Measurements from ENCODE around the gene ENDOD1. TPM values are rescaled to one million over a fixed set of nuclear protein-coding genes. Genes with fewer than 3 reads are reported as not detected.

ENDOD1 gene
- total RNA-seq, 4 donors from 2014 or later, result 22.8 to 33.7 (median 26.3) TPM

DNA sequence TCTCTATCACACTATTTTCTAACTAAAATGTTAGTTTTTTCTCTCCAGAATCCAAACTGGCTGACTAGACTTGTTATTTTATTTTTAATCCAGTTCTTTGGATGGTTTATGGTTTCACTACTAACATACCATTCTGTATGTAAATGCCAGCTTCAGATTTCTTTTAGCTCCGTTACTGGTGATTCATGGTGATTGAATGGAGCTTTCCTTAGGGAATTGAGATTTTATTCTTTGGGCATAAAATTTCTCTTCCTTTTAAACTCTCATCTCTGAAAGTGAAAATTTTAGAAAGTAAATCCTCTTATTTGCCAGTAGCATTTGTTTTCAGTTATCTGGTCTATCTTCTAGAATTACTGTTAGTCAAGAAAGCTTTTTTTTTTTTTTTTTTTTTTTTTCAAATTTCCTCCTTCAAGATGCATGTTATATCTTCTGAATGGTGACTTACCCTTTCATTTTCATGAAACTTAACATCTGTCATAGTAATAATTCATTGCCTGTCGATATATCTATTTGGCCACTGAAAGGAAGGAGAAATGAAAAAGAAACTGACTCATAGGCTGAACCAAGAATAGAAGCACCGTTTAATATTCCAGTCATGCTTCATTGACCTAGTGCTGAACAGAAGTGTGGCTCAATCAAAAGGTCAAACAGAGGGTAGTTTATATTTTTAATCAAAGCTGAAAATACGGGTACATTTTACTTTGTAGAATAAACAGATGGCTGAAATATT, 6.4 kb downstream of the ENDOD1 start:
- TF ChIP-seq, protein P1, sequence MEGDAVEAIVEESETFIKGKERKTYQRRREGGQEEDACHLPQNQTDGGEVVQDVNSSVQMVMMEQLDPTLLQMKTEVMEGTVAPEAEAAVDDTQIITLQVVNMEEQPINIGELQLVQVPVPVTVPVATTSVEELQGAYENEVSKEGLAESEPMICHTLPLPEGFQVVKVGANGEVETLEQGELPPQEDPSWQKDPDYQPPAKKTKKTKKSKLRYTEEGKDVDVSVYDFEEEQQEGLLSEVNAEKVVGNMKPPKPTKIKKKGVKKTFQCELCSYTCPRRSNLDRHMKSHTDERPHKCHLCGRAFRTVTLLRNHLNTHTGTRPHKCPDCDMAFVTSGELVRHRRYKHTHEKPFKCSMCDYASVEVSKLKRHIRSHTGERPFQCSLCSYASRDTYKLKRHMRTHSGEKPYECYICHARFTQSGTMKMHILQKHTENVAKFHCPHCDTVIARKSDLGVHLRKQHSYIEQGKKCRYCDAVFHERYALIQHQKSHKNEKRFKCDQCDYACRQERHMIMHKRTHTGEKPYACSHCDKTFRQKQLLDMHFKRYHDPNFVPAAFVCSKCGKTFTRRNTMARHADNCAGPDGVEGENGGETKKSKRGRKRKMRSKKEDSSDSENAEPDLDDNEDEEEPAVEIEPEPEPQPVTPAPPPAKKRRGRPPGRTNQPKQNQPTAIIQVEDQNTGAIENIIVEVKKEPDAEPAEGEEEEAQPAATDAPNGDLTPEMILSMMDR (IDR thresholded peaks at IDR 0.05; ENCODE audit: low read depth), result no peak

DNA sequence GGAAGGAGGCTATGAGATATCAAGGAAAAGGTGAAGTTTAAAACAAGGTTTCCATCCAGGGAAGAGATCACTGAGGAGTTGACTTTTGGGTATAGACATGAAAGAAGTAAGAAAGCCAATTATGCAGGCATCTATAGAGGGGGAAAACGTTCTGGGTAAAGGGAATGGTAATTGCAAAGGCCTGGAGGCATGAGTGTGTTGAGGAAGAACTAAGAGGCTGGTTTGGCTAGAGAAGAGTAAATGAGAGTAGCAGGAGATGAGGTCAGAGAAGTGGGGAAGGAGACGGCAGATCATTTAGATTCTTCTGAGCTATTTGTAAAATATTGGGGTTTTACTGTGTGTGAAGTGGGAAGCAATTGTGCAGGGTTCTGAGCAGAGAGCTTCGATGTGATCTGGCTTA, 7.6 kb downstream of the ENDOD1 start:
- TF ChIP-seq, protein P1 (IDR thresholded peaks at IDR 0.05; ENCODE audit: low read depth), result no peak

DNA sequence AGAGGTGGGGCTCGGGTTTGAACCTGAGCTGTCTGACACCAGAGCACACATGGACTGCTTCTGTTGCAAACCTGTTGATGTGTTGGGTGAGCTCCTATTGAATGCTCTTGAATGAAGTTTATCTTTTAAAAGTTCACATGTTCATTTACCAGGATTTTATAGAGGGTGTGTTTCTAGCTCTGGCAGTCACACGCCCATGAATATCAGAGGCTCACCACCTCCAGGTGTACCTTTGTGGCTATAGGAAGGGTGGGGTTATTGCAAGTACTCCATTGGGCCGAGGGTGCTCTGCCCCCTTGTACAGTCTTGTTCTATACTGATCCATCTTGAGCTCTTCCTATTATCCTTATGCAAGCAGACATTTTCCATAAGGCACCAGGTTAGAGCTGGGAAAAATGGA, 9.2 kb downstream of the ENDOD1 start:
- TF ChIP-seq, protein P1 (IDR thresholded peaks at IDR 0.05; ENCODE audit: low read depth), result no peak

DNA sequence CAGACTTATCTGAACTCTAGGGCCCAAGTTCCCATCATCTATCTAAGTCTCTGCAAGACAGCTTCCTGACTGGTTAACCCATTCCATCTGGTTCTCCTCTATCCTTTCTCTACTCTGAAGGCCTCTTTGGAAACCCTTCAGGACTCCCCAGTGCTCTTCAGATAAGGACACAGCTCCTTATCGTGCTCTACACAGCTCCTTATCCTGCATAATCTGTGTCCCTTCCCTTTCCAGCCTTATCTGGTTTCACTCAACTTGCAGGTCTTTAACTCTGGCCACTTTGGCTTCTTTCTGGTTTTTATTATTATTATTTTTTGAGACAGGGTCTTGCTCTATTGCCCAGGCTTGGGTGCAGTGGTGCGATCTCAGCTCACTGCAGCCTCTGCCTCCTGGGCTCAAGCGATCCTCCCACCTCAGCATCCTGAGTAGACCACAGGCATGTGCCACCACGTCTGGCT, 10.6 kb downstream of the ENDOD1 start:
- TF ChIP-seq, protein P1 (IDR thresholded peaks at IDR 0.05; ENCODE audit: low read depth), result no peak

DNA sequence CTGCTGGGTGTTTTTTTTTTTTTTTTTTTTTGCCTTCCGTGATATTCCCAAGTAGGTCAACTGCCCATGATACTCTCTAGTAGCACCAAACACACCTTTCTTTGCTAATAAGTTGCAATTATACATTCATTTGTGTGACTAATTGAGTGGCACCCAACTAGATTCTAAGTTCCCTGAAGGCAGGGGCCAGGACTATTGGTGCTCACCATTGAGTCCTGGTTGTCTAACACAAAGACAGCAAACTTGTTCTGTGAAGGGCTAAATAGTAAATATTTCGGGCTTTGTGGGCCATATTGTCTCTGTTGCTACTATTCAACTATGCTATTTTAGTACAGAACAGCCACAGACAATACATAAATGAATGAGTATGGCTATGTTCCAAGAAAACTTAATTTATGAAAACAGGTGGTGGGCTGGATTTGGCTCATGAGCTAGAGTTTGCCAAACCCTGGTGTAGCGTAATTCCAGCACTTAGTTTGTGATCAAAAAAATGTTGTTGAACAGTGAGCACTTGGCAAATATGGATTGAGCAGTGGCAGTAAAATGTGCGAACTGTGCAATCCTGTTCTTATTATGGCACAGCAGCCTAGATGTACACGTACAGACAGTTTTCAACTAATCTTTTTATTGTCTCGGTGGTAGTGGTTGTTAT, 11.3 kb downstream of the ENDOD1 start:
- TF ChIP-seq, protein P1 (IDR thresholded peaks at IDR 0.05; ENCODE audit: low read depth), result no peak

DNA sequence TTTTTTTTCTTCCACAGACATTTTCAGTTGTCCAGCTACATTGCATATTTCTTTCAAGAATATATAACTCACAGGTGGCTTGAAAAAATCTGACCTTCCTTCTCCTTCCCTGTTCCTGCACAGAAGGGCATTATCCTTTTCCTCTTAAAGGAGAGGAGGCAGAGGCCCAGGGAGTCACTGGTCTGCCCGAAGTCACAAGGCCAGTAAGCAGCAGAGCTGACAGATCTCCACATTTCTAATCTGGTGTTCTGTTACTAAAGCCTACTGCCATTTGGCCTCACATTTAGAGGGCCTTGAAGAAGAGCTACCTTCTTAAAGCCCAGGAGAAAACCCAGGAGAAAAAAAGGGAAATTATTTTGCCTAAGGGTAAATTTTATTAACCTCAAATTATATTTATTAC, 12.3 kb downstream of the ENDOD1 start:
- TF ChIP-seq, protein P1 (IDR thresholded peaks at IDR 0.05; ENCODE audit: low read depth), result no peak

DNA sequence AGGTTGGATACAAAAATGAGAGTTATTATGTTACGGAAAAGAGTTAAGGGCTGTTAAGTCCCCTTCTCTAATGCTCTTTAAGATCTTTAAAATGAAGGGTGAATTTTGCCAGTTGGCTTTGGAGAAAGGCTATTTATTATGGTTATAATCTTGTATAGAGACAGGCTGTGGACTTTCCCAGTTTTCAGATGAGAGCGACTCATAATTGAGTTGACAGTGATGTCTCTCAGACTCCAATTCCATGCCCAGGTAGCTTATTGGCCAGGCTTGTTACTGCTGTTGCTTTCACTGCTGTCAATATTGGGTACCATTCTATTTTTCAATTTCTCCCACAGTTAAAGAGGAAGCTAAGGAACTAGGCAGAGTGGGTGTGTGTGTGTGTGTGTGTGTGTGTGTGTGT, 13.1 kb downstream of the ENDOD1 start:
- TF ChIP-seq, protein P1 (IDR thresholded peaks at IDR 0.05; ENCODE audit: low read depth), result no peak

Measured in subcutaneous adipose tissue (tissue), 4 donors.